HG03439 (cell line): ENCODE results near the gene CDY2A.
"Not testable (repeated sequence)": the region's sequence is repeated elsewhere in the genome, so short reads cannot be mapped to it uniquely, and the experiment has no call there.

Experiments
- ATAC-seq: cut with Tn5 transposase; IDR thresholded peaks from one replicate; pipeline ENCODE4 v1.9.1; 2021; ENCODE audit warnings: mild to moderate bottlenecking, moderate library complexity; ENCODE audit not compliant: unreplicated experiment

The CDY2A gene, protein sequence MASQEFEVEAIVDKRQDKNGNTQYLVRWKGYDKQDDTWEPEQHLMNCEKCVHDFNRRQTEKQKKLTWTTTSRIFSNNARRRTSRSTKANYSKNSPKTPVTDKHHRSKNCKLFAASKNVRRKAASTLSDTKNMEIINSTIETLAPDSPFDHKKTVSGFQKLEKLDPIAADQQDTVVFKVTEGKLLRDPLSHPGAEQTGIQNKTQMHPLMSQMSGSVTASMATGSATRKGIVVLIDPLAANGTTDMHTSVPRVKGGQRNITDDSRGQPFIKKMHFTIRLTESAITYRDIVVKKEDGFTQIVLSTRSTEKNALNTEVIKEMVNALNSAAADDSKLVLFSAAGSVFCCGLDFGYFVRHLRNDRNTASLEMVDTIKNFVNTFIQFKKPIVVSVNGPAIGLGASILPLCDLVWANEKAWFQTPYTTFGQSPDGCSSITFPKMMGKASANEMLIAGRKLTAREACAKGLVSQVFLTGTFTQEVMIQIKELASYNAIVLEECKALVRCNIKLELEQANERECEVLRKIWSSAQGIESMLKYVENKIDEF

DNA sequence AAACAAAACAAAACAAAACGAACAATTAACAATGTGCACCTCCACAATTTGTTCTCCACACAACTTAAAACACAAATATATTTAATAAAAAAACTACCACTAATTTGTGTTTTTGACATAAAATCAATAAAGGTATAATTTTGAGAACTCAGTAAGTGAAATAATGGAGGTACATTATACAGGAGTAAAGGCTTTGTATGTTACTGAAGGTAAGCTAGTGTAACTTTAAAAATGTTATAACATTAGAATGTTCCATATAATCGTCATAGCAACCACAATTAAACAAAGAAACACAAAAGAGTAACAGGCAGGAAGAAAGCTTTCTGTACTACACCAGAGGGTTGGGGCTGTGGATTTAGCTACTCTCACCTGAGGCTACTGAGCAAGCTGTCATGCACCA lies at the start of gene CDY2A:
TSS of gene CDY2A (plus strand) at position 301 of the 400 bp plus-strand sequence. CDS start 328 bp downstream, outside the sequence.
- ATAC-seq, result not testable (repeated sequence)

GRCh38 chrY:17997586-17997985 lies 28.0 kb upstream of the CDY2A start:
- not testable (repeated sequence) for ATAC-seq

GRCh38 chrY:17998266-17998665 lies 27.3 kb upstream of the CDY2A start:
- ATAC-seq, result not testable (repeated sequence)

- ATAC-seq, result not testable (repeated sequence)
Measured at GRCh38 chrY:18023897-18024296, 1.7 kb upstream of the CDY2A start.

- not testable (repeated sequence) for ATAC-seq
Measured at GRCh38 chrY:18028845-18029244, 3.3 kb downstream of the CDY2A start.

DNA sequence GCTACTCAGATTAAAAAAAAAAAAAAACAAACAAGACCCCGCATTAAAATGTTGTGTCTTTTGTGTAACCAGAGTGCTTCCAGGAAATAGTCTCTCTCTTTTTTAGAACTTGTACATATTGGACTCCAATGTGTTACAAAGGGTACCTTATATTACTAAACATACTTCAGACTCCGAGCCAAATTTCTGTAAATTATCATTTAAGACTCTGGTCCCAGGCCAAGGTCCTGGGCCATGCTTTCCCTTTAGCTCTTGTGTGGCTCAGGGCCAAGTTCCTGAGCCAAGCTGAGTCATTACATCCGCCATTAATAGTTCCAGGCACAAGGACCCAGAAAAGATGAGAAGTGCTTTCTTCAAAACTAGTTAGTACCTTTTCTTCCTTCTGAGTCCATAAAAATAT lies 4.6 kb downstream of the CDY2A start:
- not testable (repeated sequence) for ATAC-seq

- ATAC-seq, result not testable (repeated sequence)
Measured at GRCh38 chrY:18034100-18034814, 8.7 kb downstream of the CDY2A start.

- not testable (repeated sequence) for ATAC-seq
Measured at GRCh38 chrY:18034864-18035263, 9.3 kb downstream of the CDY2A start.

DNA sequence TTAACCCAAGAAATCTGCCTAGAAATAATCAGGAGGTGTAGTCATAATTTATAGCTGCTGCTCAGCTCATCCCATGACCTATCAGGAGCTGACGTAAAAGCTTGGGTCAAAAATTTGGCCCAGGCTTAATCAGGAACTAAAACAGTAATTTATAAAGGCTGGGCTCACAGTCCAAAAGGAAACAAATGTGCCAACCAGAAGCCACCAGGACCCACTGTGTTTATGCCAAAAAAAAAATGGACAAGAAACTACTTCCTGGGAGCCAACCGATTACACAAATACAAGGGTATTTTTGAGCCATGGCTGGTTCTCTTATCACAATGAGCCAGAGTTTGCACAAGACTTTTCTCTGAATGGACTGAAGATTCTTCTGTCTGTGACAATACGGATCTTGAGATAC lies 19.4 kb downstream of the CDY2A start:
- not testable (repeated sequence) for ATAC-seq

DNA sequence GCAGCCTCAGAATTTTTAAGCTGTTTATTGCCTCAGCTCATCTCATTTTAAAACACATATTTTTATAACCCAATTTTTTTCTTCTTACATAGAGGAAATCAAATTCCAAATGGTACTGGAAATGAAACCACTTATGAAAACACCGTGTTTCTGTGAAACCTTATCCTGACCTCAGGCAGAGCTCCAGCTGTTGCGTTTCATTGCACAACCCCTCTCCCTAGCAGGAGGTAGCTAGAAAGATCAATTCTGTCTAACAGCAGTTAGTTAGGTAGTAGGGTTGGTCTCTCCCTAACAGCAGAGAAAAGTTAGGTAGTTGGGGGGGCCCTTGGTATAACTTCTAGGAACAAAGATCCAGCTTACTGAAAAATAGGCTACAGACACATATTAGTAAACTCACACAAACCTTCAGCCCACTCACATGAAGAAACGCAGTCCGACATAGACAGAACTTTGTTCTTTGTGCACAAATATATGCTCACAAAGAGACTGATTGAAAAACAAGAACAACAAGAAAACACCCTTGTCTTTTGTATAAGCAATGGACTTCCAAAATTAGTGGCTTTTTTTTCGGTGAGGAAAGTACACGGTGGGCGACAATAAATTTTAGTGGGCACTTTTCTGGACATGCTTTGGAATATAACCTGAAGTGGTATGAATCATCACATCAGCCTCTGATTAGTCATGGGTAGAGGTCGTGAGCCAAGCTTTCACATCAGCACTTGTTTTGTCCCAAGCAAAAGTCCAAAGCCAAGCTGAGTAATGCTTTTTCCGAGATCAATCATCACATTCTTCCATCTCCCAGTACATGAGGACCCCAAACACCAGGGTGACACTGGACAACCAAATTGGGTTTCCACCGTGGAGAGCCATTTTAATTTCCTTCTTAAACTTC lies 22.8 kb downstream of the CDY2A start:
- not testable (repeated sequence) for ATAC-seq

DNA sequence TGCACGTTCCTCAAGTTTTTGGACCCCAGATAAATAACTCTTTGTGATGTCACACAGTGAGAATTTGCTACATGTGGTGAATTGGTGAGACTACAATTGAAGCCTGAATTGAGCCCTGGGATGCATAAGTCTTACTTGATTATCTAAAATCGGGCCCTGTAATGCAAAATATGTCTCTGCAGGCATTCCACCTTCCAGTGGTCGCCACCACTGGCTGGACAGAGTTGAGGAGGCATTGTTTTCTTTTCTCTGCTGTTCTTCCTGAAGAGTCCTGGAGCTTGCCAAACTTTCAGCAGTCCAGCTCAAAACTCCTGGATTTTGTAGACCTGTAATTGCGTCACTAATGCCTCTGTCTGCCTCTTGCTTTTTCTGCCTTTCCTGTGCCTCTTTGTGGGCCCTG lies 23.5 kb downstream of the CDY2A start:
- not testable (repeated sequence) for ATAC-seq

GRCh38 chrY:18056473-18056872 lies 30.9 kb downstream of the CDY2A start:
- not testable (repeated sequence) for ATAC-seq

DNA sequence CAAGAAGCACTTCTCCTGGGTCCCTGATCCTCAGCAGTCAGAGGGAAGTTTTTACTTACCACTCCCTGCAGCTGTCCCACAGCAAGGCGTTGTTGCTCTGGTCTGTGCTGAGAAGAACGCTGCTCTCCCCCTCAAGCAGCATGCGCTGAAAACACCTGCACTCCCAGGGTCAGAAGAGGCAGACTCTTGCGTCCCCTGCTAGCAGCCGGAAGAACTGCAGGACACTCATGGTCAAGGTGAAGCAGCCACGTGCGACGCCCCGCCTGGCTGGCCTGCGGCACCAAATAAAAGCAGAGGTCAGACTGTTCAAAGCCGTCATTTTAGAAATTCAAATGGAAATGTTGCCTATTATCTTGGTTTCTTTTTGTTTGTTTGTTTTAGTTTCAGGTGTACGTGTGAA lies 47.9 kb downstream of the CDY2A start:
- not testable (repeated sequence) for ATAC-seq
